ENCODE data around the gene OXCT2. TPM values are rescaled to one million over a fixed set of nuclear protein-coding genes. Genes with fewer than 3 reads are reported as not detected.

The OXCT2 gene
- total and polyA plus RNA-seq, 9 of the 15 experiments (the other 6 are each of a cell fraction or from before 2014, with no cell fraction given): 0.08 to 0.64 (median 0.22) TPM; not detected in 2

DNA sequence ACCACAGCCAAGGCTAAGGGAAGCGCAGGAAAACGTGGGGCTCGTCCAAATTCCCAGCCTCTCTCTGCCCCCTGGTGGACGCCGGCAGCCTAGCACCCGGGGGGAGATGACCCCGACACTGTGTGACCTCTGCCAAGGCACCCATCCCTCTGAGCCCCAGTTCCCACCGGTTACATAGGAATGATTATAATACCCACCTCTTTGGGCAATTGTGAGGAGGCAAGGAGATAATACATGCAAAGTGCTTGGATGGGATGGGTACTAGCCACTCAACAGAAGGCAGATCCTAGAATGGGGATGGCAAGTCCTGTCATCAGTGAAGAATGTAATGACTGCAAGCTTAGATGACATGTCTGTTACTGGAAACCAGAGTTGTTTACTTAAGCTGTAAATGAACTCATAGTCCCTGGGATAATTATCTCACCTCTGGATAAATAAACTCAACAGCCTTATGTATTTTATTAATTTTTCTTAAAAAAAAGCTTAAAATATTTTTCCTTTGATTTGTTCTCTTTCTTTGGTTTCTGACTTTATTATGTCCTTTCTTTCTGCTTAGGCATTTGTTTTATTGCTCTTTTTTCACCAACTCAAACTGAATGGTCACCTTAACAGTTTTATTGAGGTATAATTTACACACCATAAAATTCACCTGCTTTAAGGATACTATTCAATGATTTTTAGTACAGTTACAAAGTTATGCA is 28.8 kb upstream of the OXCT2 start (continued):
- TF ChIP-seq, protein P1, sequence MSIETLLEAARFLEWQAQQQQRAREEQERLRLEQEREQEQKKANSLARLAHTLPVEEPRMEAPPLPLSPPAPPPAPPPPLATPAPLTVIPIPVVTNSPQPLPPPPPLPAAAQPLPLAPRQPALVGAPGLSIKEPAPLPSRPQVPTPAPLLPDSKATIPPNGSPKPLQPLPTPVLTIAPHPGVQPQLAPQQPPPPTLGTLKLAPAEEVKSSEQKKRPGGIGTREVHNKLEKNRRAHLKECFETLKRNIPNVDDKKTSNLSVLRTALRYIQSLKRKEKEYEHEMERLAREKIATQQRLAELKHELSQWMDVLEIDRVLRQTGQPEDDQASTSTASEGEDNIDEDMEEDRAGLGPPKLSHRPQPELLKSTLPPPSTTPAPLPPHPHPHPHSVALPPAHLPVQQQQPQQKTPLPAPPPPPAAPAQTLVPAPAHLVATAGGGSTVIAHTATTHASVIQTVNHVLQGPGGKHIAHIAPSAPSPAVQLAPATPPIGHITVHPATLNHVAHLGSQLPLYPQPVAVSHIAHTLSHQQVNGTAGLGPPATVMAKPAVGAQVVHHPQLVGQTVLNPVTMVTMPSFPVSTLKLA (conservative IDR thresholded peaks at IDR 0.05): 0 out of 4 replicates have a peak, but pooled peaks of 1 of the 2 experiments have one; percentile 1
- TF ChIP-seq FOSL1 (tag; conservative IDR thresholded peaks at IDR 0.05) (peak; percentile 71), NR2C2 (CRISPR knock-in tag; IDR thresholded peaks at IDR 0.05) (peak; percentile 90), NR2C2 (tag; IDR thresholded peaks at IDR 0.05) (peak; percentile 89), MAZ (CRISPR knock-in tag; conservative IDR thresholded peaks at IDR 0.05 in 1 of 2, IDR thresholded peaks at IDR 0.05 in 1 of 2) (peak in 1 of 2 experiments; percentile 57; a peak in 1 of 4 replicates), RBFOX2 (IDR thresholded peaks at IDR 0.05; ENCODE audit: low read depth, low read length) (peak; percentile 24), STAG1 (CRISPR knock-in tag; IDR thresholded peaks at IDR 0.05; ENCODE audit: borderline replicate concordance) (peak; percentile 60; the same call in 1 of the 2 replicates), ZNF609 (CRISPR knock-in tag; IDR thresholded peaks at IDR 0.05; ENCODE audit: borderline replicate concordance) (no peak), ZBTB7A (IDR thresholded peaks at IDR 0.05; ENCODE audit: borderline replicate concordance, control insufficient read depth, low read depth, low read length) (peak; percentile 83), RAD21 (CRISPR knock-in tag; conservative IDR thresholded peaks at IDR 0.05 in 1 of 2, IDR thresholded peaks at IDR 0.05 in 1 of 2) (peak; percentile 85 to 94), CTBP1 (IDR thresholded peaks at IDR 0.05; ENCODE audit: borderline replicate concordance) (0 out of 2 replicates have a peak, but pooled peaks have one; percentile 16), FOXP4 (CRISPR knock-in tag; IDR thresholded peaks at IDR 0.05; ENCODE audit: borderline replicate concordance) (0 out of 2 replicates have a peak, but pooled peaks have one; percentile 10)
- TF ChIP-seq, protein P2, sequence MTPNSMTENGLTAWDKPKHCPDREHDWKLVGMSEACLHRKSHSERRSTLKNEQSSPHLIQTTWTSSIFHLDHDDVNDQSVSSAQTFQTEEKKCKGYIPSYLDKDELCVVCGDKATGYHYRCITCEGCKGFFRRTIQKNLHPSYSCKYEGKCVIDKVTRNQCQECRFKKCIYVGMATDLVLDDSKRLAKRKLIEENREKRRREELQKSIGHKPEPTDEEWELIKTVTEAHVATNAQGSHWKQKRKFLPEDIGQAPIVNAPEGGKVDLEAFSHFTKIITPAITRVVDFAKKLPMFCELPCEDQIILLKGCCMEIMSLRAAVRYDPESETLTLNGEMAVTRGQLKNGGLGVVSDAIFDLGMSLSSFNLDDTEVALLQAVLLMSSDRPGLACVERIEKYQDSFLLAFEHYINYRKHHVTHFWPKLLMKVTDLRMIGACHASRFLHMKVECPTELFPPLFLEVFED (CRISPR knock-in tag; conservative IDR thresholded peaks at IDR 0.05): 0 out of 2 replicates have a peak, but pooled peaks have one; percentile 34

Data from K562 (cell line).